GOT3 (cell line): ENCODE data around the gene SLC38A10.

Experiments
- DNase-seq: peaks from one replicate; lab custom pipeline; 2025; ENCODE audit warnings: mixed read lengths; lab: John Stamatoyannopoulos, UW

Gene SLC38A10

DNA sequence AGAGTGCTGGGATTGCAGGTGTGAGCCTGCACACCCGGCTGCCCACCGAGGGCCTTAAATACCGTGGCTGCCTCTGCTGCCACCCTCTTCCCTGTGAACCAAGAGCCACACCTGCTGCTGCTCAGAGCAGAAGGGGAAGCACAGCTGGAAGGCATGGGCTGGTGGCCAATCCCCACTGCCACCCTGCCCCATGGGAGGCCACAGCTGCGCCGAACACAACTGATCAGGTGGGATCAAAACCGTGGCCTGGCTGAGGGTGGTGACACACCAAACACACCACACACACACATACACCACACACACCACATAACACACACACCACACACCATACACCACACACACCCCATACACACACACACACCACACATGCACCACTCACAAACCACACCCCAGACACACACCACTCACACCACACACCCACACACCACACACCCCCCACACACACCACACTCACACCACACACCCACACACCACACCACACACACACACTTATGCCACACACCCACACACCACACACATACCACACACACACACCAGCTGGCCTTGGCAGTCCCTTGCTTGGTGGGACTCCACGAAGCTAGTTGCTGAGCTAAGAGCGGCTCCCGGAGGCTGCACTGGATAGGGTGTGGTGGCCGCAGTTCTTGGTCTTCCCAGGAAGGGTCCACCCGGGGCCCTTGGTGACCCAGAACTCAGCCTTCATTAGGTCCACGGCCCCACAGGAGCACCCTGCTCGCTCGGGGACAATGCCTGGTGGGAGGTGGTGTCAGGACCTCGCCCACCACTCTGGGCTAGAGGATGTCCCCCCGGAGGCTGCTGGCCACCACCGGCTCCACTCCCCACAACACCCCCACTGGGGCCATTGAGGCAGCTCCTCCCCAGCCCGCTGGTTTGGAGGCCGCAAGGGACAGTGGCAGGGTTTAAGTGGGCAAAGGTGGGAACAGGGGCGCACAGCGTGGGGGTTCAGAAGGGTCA, 87.2 kb downstream of the SLC38A10 start:
- no peak for DNase-seq

DNA sequence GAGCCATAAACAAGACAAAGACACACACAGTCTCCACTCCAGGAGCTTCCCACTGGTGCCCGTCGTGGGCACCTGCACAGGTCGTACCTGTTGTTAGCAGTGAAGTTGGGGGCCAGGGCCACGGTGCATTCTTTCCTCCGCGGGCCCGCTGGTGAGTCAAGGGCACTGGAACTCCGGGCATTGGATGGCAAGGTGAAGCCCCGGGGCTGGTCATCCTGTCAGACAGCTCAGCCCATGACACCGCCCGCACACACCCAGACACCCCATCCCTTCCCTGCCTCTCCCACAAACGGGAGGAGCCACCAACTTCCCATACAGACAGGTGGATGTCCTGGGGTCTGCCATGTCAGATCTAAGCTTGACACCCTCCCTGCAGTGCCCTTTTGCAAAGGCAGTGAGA, 88.5 kb downstream of the SLC38A10 start:
- DNase-seq, result no peak

DNA sequence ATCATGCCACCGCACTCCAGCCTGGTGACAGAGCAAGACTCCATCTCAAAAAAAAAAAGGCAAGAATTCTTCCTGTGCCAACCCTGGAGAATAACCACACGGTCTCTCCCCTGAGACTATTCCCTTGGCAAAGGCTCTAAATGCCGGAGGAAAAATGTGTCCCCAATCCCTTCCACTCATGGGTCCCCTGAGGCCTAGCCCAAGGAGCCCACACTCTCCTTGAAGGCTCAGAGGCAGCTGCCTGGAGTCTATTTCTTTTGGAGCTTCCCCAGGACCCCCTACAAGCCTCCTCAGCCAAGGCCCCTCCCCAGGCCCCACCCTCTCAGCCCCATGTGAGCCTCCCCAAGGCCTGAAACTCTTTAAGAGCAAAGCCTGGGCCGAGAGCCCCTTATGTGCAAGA, 88.9 kb downstream of the SLC38A10 start:
- no peak for DNase-seq

DNA sequence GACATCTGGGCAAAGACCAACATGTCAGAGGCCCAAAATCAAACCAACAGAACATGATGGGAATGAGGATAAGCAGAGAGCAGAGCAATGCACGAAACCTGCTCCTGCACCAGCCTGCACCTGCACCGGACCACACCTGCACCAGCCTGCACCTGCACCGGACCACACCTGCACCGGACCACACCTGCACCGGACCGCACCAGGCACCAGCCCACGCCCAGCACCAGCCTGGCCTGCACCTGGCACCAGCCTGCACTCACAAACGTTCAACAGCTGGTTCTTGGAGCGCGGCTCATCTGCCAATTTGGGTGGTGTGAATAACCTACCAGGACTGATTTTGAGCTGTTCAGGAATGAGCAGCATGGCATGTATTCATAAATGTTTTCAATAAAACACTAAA, 90.5 kb downstream of the SLC38A10 start:
- DNase-seq, result no peak

DNA sequence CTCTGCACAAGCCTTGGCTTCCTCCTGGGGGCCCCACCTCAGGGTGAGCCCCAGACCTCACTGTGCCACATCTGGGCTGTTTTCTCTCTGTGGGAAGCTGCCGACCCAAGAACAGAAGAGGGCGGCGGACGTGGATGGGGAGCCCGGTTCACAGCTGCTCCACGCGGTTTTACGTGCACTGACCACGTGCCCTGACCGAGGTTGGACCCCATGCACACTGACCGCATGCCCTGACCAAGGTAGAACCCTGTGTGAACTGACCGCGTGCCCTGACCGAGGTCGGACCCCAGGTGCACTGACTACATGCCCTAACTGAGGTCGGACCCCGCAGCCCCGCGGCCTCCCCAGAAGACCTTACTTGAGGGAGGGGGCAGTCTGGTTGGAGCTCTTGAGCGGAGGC, 92.0 kb downstream of the SLC38A10 start:
- no peak for DNase-seq

DNA sequence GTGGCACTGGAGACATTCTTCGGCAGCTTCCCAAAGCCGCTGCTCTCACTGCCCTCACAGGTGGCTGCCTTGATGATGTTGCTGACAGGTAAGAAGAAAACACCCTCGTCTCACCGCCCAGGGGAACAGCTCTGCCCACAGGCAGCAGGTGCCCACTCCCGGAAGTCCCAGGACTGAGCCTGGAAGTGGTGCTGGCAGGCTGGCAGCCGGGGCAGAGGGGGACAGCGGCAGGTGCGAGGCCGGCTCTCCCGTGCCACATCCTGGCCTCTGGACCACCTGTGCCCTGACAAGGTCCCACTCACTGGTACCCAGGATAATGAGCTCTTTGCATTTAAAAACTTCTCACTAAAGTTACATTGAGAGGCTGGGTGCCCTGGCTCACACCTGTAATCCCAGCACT, 92.8 kb downstream of the SLC38A10 start:
- DNase-seq, result no peak

DNA sequence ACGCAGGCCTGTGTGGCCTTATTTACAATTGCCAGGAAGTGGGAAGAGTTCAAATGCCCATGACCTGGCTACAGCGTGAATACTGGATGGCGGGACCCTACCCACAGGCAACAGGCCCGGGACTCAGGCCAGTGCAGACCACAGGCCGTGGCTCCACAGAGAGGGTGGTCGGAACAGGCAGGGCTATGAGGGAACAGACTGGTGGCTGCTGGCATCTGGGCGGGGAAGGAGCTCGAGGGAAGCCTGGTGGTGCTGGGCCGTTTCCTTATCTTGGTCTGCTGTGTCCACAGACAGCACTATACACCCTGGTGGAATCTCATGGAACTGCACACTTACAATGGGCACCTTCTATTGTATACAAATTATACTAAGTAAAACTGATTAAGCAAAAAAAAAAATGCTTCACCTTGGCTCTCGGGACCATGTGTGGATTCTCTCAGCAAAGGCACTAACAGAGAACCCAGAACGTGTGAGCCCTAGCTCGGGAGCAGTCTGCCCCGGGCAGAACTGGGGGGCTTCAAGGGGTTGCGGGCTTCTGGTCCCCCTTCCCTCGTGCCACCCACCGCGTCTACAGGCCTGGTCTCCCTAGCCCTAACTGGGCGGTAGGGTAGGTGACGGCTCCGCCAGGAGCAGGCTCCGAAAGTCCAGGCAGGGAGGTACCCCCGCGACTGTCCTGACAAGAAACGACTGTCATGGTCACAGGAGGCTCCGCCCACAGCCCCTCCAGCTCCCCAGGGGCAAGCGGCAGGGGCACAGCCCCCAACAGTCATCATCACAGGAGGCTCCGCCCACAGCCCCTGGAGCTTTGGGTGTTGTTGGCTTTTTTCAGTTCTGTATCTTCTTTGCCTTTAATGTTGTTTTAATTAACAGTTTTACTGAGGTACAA, 94.2 kb downstream of the SLC38A10 start:
- DNase-seq, result no peak

DNA sequence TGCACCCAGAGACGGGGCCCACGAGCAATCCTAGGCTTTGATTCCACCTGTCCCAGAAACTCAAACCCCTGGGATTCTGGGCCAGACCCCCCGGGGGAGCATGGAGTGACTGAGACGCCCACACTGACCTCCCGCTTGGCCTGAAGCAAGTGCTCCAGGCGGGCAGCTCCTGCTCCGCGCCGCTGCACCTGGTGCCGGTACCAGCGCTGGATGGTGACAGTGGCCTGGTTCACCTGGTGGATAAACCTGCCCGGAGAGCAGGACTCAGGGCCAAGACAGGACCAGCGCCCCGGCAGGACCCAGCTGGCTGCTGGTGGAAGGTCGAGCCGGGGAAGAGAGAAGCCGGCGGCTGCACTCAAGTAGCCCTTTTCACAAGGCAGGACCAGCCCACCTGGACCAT, 94.9 kb downstream of the SLC38A10 start:
- no peak for DNase-seq

DNA sequence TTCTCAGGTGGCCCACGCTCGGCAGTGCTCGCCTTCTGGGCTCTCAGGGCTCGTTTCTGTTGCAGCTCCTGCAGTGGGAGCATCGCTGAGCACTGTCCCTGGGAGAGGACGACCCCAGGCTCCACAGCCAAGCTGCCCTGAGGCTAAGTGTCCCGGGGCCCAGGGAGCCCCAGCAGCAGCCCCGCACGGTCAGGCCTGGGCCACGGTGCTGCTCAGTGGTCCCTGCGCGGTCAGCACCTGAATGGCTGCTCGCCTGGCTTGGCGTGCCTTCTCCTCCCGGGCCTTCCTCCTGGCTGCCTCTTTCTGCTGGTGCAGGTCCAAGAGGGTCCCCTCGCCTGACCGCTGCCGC, 95.7 kb downstream of the SLC38A10 start:
- DNase-seq, result no peak

DNA sequence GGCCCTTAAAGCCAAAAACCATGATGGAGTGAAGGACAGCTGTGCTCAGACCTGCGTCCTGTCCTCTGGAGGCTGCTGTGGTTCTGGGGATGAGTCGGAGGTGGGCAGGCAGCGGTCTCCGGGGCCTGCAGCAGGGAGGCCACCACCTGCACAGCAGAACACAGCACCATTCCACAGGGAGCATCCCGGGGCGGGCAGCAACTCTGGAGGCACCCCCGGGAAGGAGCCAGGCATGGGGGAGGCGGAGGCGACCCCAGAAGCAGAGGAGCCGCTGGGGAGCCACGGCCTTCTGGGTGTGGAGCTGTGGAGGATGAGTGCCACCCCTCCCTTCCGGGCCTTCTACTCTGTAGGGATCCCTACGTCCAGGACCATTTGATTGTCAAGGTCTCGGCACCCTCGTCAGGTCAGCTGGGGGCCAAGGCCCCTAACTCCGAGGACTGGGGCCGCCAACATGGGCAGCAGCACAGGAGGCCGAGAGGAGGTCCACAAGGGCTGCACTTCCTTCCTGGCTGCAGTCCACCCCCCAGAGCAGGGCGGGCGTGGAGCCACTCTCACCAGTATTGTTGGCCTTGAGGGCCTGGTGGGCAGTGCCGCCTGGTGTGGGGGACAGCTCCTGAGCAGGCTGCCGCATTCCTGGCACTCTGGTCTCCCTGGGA, 96.2 kb downstream of the SLC38A10 start:
- DNase-seq, result no peak

DNA sequence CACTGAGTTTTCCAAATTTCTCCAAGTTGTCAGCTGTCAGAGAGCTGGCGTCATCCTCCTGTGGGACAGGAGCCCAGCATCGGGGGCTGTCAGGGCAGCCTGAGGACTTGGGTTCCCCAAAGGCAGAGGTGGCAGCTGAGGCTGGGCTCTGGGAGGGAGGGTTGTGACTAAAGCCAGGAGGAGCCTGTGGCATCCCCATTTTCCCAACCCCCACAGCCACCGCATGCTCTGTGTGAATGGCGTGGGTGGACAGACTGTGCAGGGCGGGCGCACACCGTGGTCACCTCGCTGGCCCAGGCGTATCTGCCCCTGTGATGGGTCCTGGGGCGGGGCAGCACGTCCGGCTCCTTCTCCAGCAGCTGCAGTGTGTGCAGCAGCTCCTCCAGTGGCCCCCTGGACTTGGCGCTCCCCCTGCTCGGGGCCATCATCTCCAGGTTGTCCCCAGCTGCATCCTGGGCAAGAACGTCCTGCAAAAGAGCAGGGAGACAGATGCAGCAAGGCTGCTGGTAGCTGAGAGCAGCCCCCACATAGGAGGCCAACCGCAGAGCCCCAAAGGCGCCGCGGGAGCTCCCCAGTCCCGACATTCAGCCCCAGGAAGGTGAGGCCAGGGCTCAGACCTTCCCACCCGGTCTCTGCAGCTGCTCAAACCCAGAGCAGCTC, 97.1 kb downstream of the SLC38A10 start:
- DNase-seq, result no peak

DNA sequence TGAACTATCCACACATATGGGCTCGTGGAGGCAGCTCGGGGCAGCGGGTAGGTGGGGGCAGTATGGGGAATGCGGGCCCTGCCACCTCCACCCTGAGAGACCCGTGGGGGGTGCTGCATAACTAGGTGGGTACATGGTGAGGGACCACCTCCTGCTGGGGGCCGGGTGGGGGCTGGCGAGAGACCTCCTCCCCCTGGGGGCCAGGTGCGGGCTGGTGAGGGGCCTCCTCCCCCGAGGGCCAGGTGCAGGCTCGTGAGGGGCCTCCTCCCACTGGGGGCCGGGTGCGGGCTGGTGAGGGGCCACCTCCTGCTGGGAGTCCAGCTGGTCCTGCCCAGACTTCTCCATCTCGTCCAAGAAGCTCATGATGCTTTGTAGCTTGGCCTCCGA, 97.7 kb downstream of the SLC38A10 start:
- no peak for DNase-seq

DNA sequence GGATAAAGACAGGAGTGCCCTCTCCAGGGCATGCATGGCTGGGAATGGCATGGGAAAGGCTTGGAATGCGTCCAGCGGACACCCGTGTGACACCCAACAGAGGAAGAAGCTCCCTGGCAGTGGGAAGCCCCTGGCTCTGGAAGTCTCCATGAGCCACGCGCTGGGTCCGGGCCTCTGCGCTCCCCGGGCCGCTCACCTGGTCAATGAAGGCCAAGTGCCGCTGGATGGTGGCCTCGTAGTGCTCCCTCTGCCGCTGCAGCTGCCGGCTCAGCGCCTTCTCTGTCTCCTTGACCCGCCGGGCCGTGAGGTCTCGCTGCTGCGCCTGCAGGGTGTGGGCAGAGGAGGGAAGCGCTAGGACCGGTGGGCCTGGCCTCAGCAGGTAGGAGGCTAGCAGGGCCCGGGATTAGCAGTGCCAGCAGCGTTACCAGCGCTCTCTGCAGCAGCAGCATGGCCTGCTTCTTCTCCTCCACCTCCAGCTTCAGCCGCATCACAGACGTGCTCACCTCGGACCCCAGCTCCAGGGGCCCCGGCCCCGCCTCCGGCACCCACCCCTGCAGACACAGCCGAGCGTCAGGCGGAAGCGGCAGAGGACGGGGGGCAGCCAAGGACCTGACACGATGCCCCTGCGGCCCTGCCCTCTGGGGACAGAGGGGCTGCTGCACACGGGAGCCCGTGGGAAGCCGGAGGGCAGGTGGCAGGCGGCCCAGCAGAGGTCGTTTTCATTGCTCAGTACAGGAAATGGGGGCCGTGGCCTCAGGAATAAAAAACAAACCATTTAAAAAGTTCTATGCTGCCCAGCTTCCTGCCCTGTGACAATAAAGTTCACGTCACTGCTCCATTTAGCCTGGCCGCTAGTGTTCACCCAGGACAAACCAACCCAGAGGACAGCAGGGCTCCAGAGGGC, 98.3 kb downstream of the SLC38A10 start:
- DNase-seq, result no peak

DNA sequence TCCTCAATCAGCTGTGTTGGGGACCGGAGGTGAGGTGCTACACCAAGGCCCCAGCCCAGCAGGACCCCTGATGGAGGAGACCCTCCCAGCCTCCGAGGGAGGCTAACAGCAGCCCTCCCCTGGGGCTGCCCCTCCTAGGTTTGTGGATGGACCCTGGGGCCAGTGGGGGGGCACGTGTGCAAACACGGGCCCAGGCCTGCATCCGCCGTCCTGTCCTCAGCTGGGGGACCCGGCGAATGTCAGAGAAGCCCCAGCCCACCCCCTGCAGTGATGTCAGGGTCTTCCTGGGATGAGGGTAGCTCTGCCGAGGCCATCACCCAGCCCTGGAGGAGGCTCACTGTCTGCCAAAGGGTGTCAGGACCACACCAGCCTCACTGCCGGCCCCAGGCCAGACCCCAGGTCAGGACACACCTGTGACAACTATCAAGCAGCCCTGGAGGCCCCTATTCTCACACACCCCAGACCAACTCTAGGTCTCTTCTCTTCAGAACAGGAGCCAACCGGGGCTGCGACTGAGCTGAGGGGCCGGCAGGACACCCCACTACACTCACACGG, 99.1 kb downstream of the SLC38A10 start:
- DNase-seq, result no peak
